ENCODE results near the gene TFIP11.

DNA sequence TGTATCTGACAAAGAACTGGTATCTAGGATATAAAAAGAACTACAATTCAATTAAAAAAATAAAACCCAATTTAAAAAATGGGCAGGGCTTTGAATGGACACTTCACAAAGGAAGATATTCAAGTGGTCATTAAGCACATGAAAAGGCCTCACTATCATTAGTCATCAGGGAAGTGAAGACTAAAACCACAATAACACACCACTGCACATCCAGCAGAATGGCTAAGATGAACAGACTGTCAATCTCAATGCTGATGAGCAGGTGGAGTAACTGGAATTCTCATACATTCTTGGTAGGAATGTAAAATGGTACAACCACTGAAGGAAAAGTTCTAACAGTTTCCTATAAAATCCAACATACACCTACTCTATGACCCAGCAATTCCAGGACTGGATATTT, 37.6 kb downstream of the TFIP11 start:
- TF ChIP-seq, protein P1, sequence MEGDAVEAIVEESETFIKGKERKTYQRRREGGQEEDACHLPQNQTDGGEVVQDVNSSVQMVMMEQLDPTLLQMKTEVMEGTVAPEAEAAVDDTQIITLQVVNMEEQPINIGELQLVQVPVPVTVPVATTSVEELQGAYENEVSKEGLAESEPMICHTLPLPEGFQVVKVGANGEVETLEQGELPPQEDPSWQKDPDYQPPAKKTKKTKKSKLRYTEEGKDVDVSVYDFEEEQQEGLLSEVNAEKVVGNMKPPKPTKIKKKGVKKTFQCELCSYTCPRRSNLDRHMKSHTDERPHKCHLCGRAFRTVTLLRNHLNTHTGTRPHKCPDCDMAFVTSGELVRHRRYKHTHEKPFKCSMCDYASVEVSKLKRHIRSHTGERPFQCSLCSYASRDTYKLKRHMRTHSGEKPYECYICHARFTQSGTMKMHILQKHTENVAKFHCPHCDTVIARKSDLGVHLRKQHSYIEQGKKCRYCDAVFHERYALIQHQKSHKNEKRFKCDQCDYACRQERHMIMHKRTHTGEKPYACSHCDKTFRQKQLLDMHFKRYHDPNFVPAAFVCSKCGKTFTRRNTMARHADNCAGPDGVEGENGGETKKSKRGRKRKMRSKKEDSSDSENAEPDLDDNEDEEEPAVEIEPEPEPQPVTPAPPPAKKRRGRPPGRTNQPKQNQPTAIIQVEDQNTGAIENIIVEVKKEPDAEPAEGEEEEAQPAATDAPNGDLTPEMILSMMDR (IDR thresholded peaks at IDR 0.05): no peak
- TF ChIP-seq POLR2A (IDR thresholded peaks at IDR 0.05): no peak
